Naive thymus-derived CD8-positive, alpha-beta T cell (primary cell): ENCODE data around the gene SYT17. TPM values are rescaled to one million over a fixed set of nuclear protein-coding genes. Genes with fewer than 3 reads are reported as not detected.

Experiments
- ATAC-seq, 2 donors: fragments of 150-1000 bp; cut with Tn5 transposase in 1 of 2; sonication (Bioruptor Pico), chemical (Tn5 transposase) in 1 of 2; 1 replicate in 1 of 2; 2 replicates in 1 of 2; pipeline ENCODE4 v1.10.0; 2021; ENCODE audit warnings: mild to moderate bottlenecking in 2 of 2, moderate library complexity in 2 of 2
- POLR2A ChIA-PET: fragments of 350-600 bp; sonication (Branson Sonifier 250); formaldehyde crosslinking; loops from one replicate; lab custom pipeline; 2021; ENCODE audit warnings: antibody characterized with exemption; lab: Charles Lee
- DNase-seq, 10 donors: peaks; one replicate each; pipeline versions ENCODE4 v3.0.0 to v3.0.0-alpha.2; 2020 to 2022
- H3K27ac Mint-ChIP-seq, 10 donors: one replicate each; pipeline ENCODE4 v1.8.0; 2020 to 2022; ENCODE audit warnings: mild to moderate bottlenecking in 10 of 10, mixed read lengths in 10 of 10, moderate library complexity in 4 of 10, inconsistent platforms in 1 of 10
- H3K27me3 Mint-ChIP-seq, 5 donors: one replicate each; pipeline ENCODE4 v1.8.0; 2021 to 2022; ENCODE audit warnings: mixed read lengths in 5 of 5
- H3K36me3 Mint-ChIP-seq, 3 donors: one replicate each; pipeline ENCODE4 v1.8.0; 2020 to 2022; ENCODE audit warnings: mixed read lengths in 3 of 3, mild to moderate bottlenecking in 2 of 3, inconsistent platforms in 1 of 3
- H3K4me1 Mint-ChIP-seq, 4 donors: one replicate each; pipeline ENCODE4 v1.8.0; 2021 to 2022; ENCODE audit warnings: mixed read lengths in 4 of 4
- H3K4me3 Mint-ChIP-seq, 10 donors: one replicate each; pipeline ENCODE4 v1.8.0; 2020 to 2022; ENCODE audit warnings: mild to moderate bottlenecking in 10 of 10, mixed read lengths in 10 of 10, moderate library complexity in 6 of 10, inconsistent platforms in 1 of 10
- H3K9me3 Mint-ChIP-seq, 9 donors: one replicate each; pipeline ENCODE4 v1.8.0; 2020 to 2022; ENCODE audit warnings: mixed read lengths in 9 of 9, mild to moderate bottlenecking in 3 of 9, inconsistent platforms in 1 of 9, moderate library complexity in 1 of 9
- polyA plus RNA-seq, 3 donors: library from polyadenylated mRNA; unstranded; fragments of 300-500 nt; fragmentation: Illumina TruSeq; gene quantifications; one replicate each; pipeline ENCODE4 v1.2.3, GENCODE V29; 2021
- total RNA-seq, 8 experiments: library from RNA in 2 of 8; stranded (reverse) in 2 of 8; gene quantifications; one replicate each; pipeline ENCODE4 v1.2.3 and lab custom pipeline; 2021 to 2026

SYT17 gene
- total and polyA plus RNA-seq, 5 experiments from 2014 or later: 0.52 to 0.62 TPM; not detected in 3

- Mint-ChIP-seq H3K9me3 (peaks cover 0 to 36% (median 7%) of the 10 kb centered on the region in 9 donors), H3K27me3 (peaks cover 0 to 21% (median 2%) of the 10 kb centered on the region in 5 donors), H3K4me1 (peaks cover 0 to 7% (median 0%) of the 10 kb centered on the region in 4 donors), H3K36me3 (peaks cover 0 to 17% (median 0%) of the 10 kb centered on the region in 3 donors), H3K4me3 (no peak overlapping the region), H3K27ac (no peak overlapping the region)
- POLR2A ChIA-PET: no interaction called here
- ATAC-seq: no peak
- DNase-seq: no peak
These were observed 45.8 kb downstream of the SYT17 start for GRCh38 chr16:19213885-19214284.

GRCh38 chr16:19215705-19216104 lies 47.7 kb downstream of the SYT17 start:
- Mint-ChIP-seq H3K4me3 (no peak overlapping the region), H3K27ac (no peak overlapping the region), H3K9me3 (peaks cover 0 to 36% (median 10%) of the 10 kb centered on the region in 9 donors), H3K4me1 (peaks cover 0 to 6% (median 0%) of the 10 kb centered on the region in 4 donors), H3K27me3 (peaks cover 0 to 32% (median 8%) of the 10 kb centered on the region in 5 donors), H3K36me3 (peaks cover 0 to 17% (median 0%) of the 10 kb centered on the region in 3 donors)
- DNase-seq: no peak
- no peak for ATAC-seq
- POLR2A ChIA-PET: no interaction called here

GRCh38 chr16:19218581-19218980 lies 50.5 kb downstream of the SYT17 start:
- Mint-ChIP-seq H3K4me1 (no peaks in the 10 kb centered on the region), H3K9me3 (peaks cover 0 to 20% (median 9%) of the 10 kb centered on the region in 9 donors), H3K27me3 (peaks cover 0 to 22% (median 8%) of the 10 kb centered on the region in 5 donors), H3K27ac (no peak overlapping the region), H3K36me3 (peaks cover 0 to 10% (median 0%) of the 10 kb centered on the region in 3 donors), H3K4me3 (no peak overlapping the region)
- POLR2A ChIA-PET: no interaction called here
- DNase-seq (no peak), ATAC-seq (no peak)

- H3K27ac Mint-ChIP-seq: no peak overlapping the region
- H3K27me3 Mint-ChIP-seq: peaks cover 0 to 24% (median 8%) of the 10 kb centered on the region in 5 donors
- H3K9me3 Mint-ChIP-seq: peaks cover 0 to 26% (median 15%) of the 10 kb centered on the region in 9 donors
- H3K4me3 Mint-ChIP-seq: no peak overlapping the region
- ATAC-seq: no peak
- H3K4me1 Mint-ChIP-seq: no peaks in the 10 kb centered on the region
- POLR2A ChIA-PET: no interaction called here
- H3K36me3 Mint-ChIP-seq: peaks cover 0 to 10% (median 0%) of the 10 kb centered on the region in 3 donors
- DNase-seq: no peak
These were observed 51.8 kb downstream of the SYT17 start for GRCh38 chr16:19219836-19220235.

- H3K27ac Mint-ChIP-seq: no peak overlapping the region
- POLR2A ChIA-PET: no interaction called here
- peaks cover 3 to 23% (median 9%) of the 10 kb centered on the region in 5 donors for H3K27me3 Mint-ChIP-seq
- ATAC-seq (no peak), DNase-seq (no peak)
- no peaks in the 10 kb centered on the region for H3K4me1 Mint-ChIP-seq
- H3K9me3 Mint-ChIP-seq: peaks cover 0 to 21% (median 7%) of the 10 kb centered on the region in 9 donors
- no peaks in the 10 kb centered on the region for H3K36me3 Mint-ChIP-seq
- no peak overlapping the region for H3K4me3 Mint-ChIP-seq
These were observed 55.5 kb downstream of the SYT17 start for GRCh38 chr16:19223235-19224170.

GRCh38 chr16:19225651-19226050 lies 57.6 kb downstream of the SYT17 start:
- DNase-seq: no peak
- H3K27me3 Mint-ChIP-seq: peaks cover 3 to 21% (median 8%) of the 10 kb centered on the region in 5 donors
- peaks cover 0 to 18% (median 7%) of the 10 kb centered on the region in 9 donors for H3K9me3 Mint-ChIP-seq
- no peak overlapping the region for H3K27ac Mint-ChIP-seq
- no peaks in the 10 kb centered on the region for H3K4me1 Mint-ChIP-seq
- H3K4me3 Mint-ChIP-seq: no peak overlapping the region
- POLR2A ChIA-PET: no interaction called here
- ATAC-seq: no peak
- H3K36me3 Mint-ChIP-seq: no peaks in the 10 kb centered on the region

GRCh38 chr16:19227643-19228042 lies 59.6 kb downstream of the SYT17 start:
- H3K9me3 Mint-ChIP-seq: peaks cover 0 to 17% (median 5%) of the 10 kb centered on the region in 9 donors
- no peak for ATAC-seq
- POLR2A ChIA-PET: no interaction called here
- H3K27ac Mint-ChIP-seq: no peak overlapping the region
- DNase-seq: no peak
- peaks cover 3 to 31% (median 12%) of the 10 kb centered on the region in 5 donors for H3K27me3 Mint-ChIP-seq
- no peak overlapping the region for H3K4me3 Mint-ChIP-seq
- peaks cover 0 to 5% (median 0%) of the 10 kb centered on the region in 3 donors for H3K36me3 Mint-ChIP-seq
- no peaks in the 10 kb centered on the region for H3K4me1 Mint-ChIP-seq

GRCh38 chr16:19228052-19228451 lies 60.0 kb downstream of the SYT17 start:
- no peak overlapping the region for H3K27ac Mint-ChIP-seq
- peaks cover 0 to 5% (median 0%) of the 10 kb centered on the region in 3 donors for H3K36me3 Mint-ChIP-seq
- no peak overlapping the region for H3K4me3 Mint-ChIP-seq
- H3K4me1 Mint-ChIP-seq: no peaks in the 10 kb centered on the region
- POLR2A ChIA-PET: no interaction called here
- DNase-seq (no peak), ATAC-seq (no peak)
- H3K27me3 Mint-ChIP-seq: peaks cover 3 to 31% (median 12%) of the 10 kb centered on the region in 5 donors
- peaks cover 0 to 13% (median 5%) of the 10 kb centered on the region in 9 donors for H3K9me3 Mint-ChIP-seq

- H3K27me3 Mint-ChIP-seq: peaks cover 3 to 31% (median 12%) of the 10 kb centered on the region in 5 donors
- ATAC-seq (no peak), DNase-seq (no peak)
- POLR2A ChIA-PET: no interaction called here
- no peak overlapping the region for H3K4me3 Mint-ChIP-seq
- no peak overlapping the region for H3K27ac Mint-ChIP-seq
- H3K4me1 Mint-ChIP-seq: no peaks in the 10 kb centered on the region
- peaks cover 0 to 5% (median 0%) of the 10 kb centered on the region in 3 donors for H3K36me3 Mint-ChIP-seq
- peaks cover 0 to 15% (median 5%) of the 10 kb centered on the region in 9 donors for H3K9me3 Mint-ChIP-seq
These were observed 60.5 kb downstream of the SYT17 start for GRCh38 chr16:19228575-19228974.

- POLR2A ChIA-PET: no interaction called here
- ATAC-seq (no peak), DNase-seq (no peak)
- H3K27ac Mint-ChIP-seq: no peak overlapping the region
- H3K27me3 Mint-ChIP-seq: peaks cover 3 to 31% (median 7%) of the 10 kb centered on the region in 5 donors
- peaks cover 0 to 13% (median 0%) of the 10 kb centered on the region in 3 donors for H3K36me3 Mint-ChIP-seq
- no peak overlapping the region for H3K4me3 Mint-ChIP-seq
- H3K4me1 Mint-ChIP-seq: no peaks in the 10 kb centered on the region
- H3K9me3 Mint-ChIP-seq: peaks cover 0 to 28% (median 8%) of the 10 kb centered on the region in 9 donors
These were observed 62.5 kb downstream of the SYT17 start for GRCh38 chr16:19230575-19230974.

- Mint-ChIP-seq H3K9me3 (peaks cover 0 to 34% (median 16%) of the 10 kb centered on the region in 9 donors), H3K4me3 (no peak overlapping the region)
These were observed 63.8 kb downstream of the SYT17 start for GRCh38 chr16:19231881-19232280.

GRCh38 chr16:19232988-19233387 lies 64.9 kb downstream of the SYT17 start:
- no peak for DNase-seq
- peaks cover 0 to 21% (median 8%) of the 10 kb centered on the region in 5 donors for H3K27me3 Mint-ChIP-seq
- peaks cover 0 to 22% (median 0%) of the 10 kb centered on the region in 3 donors for H3K36me3 Mint-ChIP-seq
- H3K27ac Mint-ChIP-seq: no peak overlapping the region
- ATAC-seq: no peak
- POLR2A ChIA-PET: no interaction called here
- H3K4me3 Mint-ChIP-seq: no peak overlapping the region
- H3K4me1 Mint-ChIP-seq: no peaks in the 10 kb centered on the region
- peaks cover 0 to 43% (median 20%) of the 10 kb centered on the region in 9 donors for H3K9me3 Mint-ChIP-seq

More at GRCh38 chr16:19231881-19232280, 63.8 kb downstream of the SYT17 start:
- H3K27ac Mint-ChIP-seq: no peak overlapping the region
- DNase-seq: no peak
- no peak for ATAC-seq
- H3K27me3 Mint-ChIP-seq: peaks cover 3 to 31% (median 7%) of the 10 kb centered on the region in 5 donors
- POLR2A ChIA-PET: no interaction called here
- H3K36me3 Mint-ChIP-seq: peaks cover 0 to 16% (median 0%) of the 10 kb centered on the region in 3 donors
- H3K4me1 Mint-ChIP-seq: no peaks in the 10 kb centered on the region

- no peak overlapping the region for H3K27ac Mint-ChIP-seq
- POLR2A ChIA-PET: no interaction called here
- H3K4me1 Mint-ChIP-seq: no peaks in the 10 kb centered on the region
- H3K4me3 Mint-ChIP-seq: no peak overlapping the region
- ATAC-seq: no peak
- H3K36me3 Mint-ChIP-seq: peaks cover 0 to 28% (median 0%) of the 10 kb centered on the region in 3 donors
- H3K9me3 Mint-ChIP-seq: peaks cover 0 to 47% (median 20%) of the 10 kb centered on the region in 9 donors
- DNase-seq: no peak
- peaks cover 0 to 10% (median 5%) of the 10 kb centered on the region in 5 donors for H3K27me3 Mint-ChIP-seq
These were observed 67.4 kb downstream of the SYT17 start for GRCh38 chr16:19235478-19235877.
